BJ (cell line): ENCODE data around the gene TUBA8. TPM values are rescaled to one million over a fixed set of nuclear protein-coding genes. Genes with fewer than 3 reads are reported as not detected.
A peak's percentile ranks its signal among the peaks of the same experiment; 100 is the strongest.
"Not testable (repeated sequence)": the region's sequence is repeated elsewhere in the genome, so short reads cannot be mapped to it uniquely, and the experiment has no call there.

Experiments
- CTCF ChIA-PET: fragments of 350-600 bp; formaldehyde crosslinking; extraction: SDS; loops from one replicate; lab custom pipeline; 2021; ENCODE audit warnings: antibody characterized with exemption, inconsistent platforms; lab: Yijun Ruan, JAX
- POLR2A ChIA-PET: fragments of 300-600 bp; sonication (Branson Sonifier 250); formaldehyde crosslinking; extraction: SDS; loops from one replicate; lab custom pipeline; 2021; ENCODE audit warnings: antibody characterized with exemption; lab: Charles Lee
- DNase-seq: peaks from one replicate; pipeline ENCODE4 v3.0.0-alpha.2; 2011; ENCODE audit warnings: low read depth
- H3K27me3 ChIP-seq: 2 replicates; pipeline ENCODE4 v1.6.0; 2011; ENCODE audit warnings: low read length; ENCODE audit not compliant: control insufficient read depth, insufficient read depth
- H3K36me3 ChIP-seq: 2 replicates; pipeline ENCODE4 v1.5.1; 2011; ENCODE audit warnings: low read length; ENCODE audit not compliant: control insufficient read depth, insufficient read depth
- H3K4me3 ChIP-seq: 2 replicates; pipeline ENCODE4 v1.5.1; 2011; ENCODE audit warnings: low read depth, mild to moderate bottlenecking, control low read depth, low read length
- polyA plus RNA-seq: library from polyadenylated mRNA; depleted of rRNA; stranded (reverse); fragments of >200 nt; gene quantifications from 2 replicates; pipeline ENCODE4 v1.2.3, GENCODE V29; 2011
- TF ChIP-seq, protein P1 (sequence below): IDR thresholded peaks from 2 replicates; pipeline ENCODE4 v1.5.1; 2011; ENCODE audit warnings: low read depth, mild to moderate bottlenecking, control low read depth, inconsistent platforms, low read length, moderate library complexity; ENCODE audit not compliant: insufficient read depth

TUBA8 gene
- polyA plus RNA-seq, 1 experiment = 1.3 TPM

DNA sequence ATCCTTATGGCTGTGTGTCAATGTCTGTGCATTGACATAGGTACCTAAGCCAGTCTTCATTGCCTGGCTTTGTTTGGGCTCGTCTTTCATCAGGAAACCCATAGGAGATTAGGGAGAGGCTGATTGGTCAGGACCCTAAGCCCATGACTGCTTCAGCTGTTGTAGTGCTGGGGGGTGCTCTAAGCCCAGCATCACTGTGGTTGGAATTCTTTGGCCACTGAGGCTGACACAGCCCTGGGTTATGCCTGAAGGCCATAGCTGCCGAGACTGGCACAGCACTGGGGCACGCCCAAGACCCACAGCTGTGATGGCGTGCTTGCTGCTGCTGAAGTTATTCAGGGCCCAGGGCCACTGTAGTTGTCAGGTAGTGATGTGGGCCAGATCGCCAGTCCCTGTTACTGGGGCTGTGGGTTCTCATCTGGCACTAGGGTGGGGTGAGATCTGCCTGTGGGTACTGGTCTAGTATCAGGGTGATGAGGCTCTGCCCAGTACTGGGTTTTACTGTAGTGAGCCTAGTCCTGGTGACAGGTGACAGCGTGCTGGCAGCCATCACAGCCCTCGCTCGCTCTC lies 44.3 kb downstream of the TUBA8 start:
- TF ChIP-seq, protein P1, sequence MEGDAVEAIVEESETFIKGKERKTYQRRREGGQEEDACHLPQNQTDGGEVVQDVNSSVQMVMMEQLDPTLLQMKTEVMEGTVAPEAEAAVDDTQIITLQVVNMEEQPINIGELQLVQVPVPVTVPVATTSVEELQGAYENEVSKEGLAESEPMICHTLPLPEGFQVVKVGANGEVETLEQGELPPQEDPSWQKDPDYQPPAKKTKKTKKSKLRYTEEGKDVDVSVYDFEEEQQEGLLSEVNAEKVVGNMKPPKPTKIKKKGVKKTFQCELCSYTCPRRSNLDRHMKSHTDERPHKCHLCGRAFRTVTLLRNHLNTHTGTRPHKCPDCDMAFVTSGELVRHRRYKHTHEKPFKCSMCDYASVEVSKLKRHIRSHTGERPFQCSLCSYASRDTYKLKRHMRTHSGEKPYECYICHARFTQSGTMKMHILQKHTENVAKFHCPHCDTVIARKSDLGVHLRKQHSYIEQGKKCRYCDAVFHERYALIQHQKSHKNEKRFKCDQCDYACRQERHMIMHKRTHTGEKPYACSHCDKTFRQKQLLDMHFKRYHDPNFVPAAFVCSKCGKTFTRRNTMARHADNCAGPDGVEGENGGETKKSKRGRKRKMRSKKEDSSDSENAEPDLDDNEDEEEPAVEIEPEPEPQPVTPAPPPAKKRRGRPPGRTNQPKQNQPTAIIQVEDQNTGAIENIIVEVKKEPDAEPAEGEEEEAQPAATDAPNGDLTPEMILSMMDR = no peak
- POLR2A ChIA-PET = no interaction called here
- DNase-seq = no peak
- CTCF ChIA-PET = interaction anchor here (0.6 kb wide), 1 partner anchor 132 kb away, joined by 3 read pairs; no protein-coding TSS in a partner anchor
- no peaks in the 10 kb centered on the region for H3K36me3 ChIP-seq
- no peak overlapping the region for H3K4me3 ChIP-seq
- H3K27me3 ChIP-seq = no peaks in the 10 kb centered on the region

DNA sequence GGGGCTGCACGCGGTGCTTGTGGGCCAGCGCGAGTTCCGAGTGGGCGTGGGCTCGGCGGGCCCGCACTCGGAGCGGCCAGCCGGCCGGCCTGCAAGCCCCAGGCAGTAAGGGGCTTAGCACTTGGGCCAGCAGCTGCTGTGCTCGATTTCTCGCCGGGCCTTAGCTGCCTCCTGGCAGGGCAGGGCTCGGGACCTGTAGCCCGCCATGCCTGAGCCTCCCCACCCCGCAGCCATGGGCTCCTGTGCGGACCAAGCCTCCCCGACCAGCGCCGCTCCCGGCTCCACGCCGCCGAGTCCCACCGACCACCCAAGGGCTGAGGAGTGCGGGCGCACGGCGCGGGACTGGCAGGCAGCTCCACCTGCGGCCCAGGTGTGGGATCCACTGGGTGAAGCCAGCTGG lies 44.9 kb downstream of the TUBA8 start:
- H3K27me3 ChIP-seq, H3K4me3 ChIP-seq, H3K36me3 ChIP-seq, POLR2A ChIA-PET, DNase-seq: not testable (repeated sequence)
- CTCF ChIA-PET = interaction anchor here (0.6 kb wide), 1 partner anchor 132 kb away, joined by 3 read pairs; no protein-coding TSS in a partner anchor

DNA sequence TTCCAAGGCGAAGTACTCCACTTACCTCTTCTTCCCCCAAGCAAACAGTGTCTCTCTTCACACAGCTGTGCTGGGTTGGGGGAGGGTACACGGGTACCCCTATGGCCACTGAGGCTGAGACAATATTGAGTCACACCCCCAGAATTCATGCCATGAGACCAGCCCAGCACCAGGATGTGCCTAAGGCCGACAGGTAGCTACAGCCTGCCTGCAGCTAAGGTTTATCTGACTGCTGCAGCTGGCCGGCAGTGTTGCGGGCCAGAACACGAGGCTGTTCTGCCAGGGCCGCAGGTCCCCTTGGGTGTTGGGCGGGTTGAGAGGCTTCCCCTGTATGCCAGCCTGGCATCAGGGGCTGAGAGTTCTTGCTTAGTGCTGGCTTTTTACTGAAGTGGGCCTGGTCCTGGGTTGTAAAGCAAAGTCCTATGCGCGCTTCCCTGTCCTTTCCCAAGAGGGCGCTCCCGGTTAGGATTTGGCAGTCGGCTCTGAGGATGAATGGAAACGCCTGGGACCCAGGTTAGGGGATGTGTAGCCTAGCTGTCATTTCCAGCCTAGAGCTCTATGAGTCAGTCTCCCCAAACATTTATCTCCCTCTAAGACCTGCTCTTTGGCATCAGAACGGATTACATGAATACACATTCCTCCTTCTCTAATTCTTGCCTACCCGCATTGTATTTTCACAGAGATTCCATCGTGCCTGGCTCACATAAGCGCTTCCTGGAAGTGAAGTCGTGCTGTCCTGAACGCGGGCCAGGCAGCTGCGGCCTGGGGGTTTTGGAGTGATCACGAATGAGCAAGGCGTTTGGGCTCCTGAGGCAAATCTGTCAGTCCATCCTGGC lies 46.5 kb downstream of the TUBA8 start:
- CTCF ChIA-PET = interaction anchor here (0.6 to 1.8 kb wide), 9 partner anchors 11 to 523 kb away, joined by 3 to 6 read pairs (median 4); no protein-coding TSS in a partner anchor
- Histone ChIP-seq H3K4me3 (no peak overlapping the region), H3K36me3 (no peaks in the 10 kb centered on the region), H3K27me3 (no peaks in the 10 kb centered on the region)
- DNase-seq = peak; percentile 96
- TF ChIP-seq, protein P1 = peak; percentile 93
- POLR2A ChIA-PET = interaction anchor here (0.5 to 0.6 kb wide), 2 partner anchors 954 to 1099 kb away, joined by 3 to 4 read pairs; no protein-coding TSS in a partner anchor

DNA sequence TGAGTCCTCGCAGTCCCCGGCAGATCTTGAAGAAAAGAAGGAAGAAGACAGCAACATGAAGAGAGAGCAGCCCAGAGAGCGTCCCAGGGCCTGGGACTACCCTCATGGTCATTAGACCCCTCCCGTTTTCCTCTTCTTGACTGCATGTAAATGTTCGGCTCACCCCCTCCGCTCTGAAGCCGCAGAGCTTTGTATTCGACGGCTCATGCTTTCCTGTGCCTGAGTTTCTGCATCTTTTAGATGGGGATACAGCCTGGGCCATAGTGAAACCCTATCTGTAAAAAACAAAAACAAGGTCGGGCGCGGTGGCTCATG lies 47.1 kb downstream of the TUBA8 start:
- no peak for DNase-seq
- TF ChIP-seq, protein P1 = no peak
- H3K36me3 ChIP-seq = no peaks in the 10 kb centered on the region
- H3K27me3 ChIP-seq = no peaks in the 10 kb centered on the region
- POLR2A ChIA-PET = no interaction called here
- H3K4me3 ChIP-seq = no peak overlapping the region
- CTCF ChIA-PET = interaction anchor here (0.7 to 1.8 kb wide), 6 partner anchors 16 to 524 kb away, joined by 3 to 6 read pairs (median 4); no protein-coding TSS in a partner anchor

DNA sequence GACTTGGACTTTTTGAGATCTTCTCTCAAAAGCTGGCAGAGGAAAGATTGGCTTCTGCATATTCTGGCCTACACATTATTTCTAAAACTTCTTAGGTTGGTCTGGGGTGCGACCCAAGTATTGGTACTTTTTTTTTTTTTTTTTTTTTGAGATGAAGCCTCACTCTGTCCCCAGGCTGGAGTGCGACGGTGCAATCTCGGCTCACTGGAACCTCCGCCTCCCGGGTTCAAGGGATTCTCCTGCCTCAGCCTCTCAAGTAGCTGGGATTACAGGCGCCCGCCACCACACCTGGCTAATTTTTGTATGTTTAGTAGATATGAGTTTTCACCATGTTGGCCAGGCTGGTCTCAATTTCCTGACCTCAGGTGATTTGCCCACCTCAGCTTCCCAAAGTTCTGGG lies 50.0 kb downstream of the TUBA8 start:
- H3K36me3 ChIP-seq, H3K4me3 ChIP-seq, H3K27me3 ChIP-seq, CTCF ChIA-PET, POLR2A ChIA-PET, DNase-seq: not testable (repeated sequence)

DNA sequence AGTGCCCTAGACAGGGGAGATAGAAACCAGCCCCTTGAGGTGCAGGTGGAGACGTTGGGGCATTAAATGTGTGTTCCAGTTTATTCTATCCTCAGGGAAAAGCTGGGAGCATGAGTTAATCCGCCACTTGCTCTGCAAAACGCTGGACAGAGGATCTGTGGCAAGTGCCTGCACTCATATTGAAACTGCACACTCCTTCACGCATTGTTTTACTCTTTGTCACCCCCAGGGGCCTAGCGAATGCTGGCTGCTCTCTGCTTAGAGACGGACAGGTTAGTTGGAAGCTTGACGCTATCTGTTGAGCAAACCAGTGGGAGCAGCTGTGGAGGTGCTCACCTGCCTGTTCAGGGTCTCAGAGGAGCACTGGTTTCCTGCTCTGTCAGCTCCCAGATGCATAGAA lies 53.2 kb downstream of the TUBA8 start:
- H3K27me3 ChIP-seq, CTCF ChIA-PET, POLR2A ChIA-PET, H3K4me3 ChIP-seq, H3K36me3 ChIP-seq, DNase-seq: not testable (repeated sequence)

DNA sequence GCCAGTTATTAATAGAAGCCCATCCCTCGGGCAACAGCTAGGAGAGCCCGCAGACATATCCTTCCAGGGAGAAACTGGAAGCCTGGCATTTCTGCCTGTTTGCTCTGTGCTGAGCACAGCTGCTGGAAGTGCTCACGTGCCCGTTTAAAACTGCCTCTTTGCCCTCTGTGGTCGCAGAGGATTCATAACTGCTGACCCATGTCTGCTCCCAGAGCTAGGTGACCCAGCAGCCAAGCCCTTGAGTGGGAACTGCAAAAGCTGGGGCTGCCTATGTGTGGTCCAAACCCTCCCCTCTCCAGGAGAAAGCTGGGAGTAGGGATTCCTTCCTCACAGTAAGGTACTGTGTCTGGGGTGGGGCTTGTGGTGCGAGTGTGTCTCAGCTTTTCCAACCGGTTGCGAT lies 54.0 kb downstream of the TUBA8 start:
- H3K4me3 ChIP-seq, POLR2A ChIA-PET, CTCF ChIA-PET, H3K27me3 ChIP-seq, H3K36me3 ChIP-seq, DNase-seq: not testable (repeated sequence)

DNA sequence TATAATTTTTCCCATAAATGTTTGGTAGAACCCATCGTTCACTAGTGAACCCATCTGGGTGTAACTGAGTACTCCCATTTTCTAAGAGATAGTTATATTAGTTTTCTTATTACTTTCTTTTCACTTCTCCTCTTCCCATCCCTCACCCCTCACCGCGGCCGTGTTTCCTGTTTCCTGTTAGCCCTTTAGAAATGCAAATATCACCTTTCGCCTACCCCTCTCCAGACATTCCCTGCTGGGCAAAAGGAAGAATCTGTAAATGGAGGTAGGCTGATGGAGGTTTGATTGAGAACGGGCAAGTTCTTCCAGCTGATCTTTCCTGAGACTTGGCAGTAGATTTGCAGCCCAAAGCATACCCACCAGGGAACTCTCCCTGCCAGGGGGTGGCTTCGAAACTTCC lies 54.7 kb downstream of the TUBA8 start:
- H3K4me3 ChIP-seq, POLR2A ChIA-PET, H3K36me3 ChIP-seq, DNase-seq, H3K27me3 ChIP-seq, CTCF ChIA-PET: not testable (repeated sequence)

DNA sequence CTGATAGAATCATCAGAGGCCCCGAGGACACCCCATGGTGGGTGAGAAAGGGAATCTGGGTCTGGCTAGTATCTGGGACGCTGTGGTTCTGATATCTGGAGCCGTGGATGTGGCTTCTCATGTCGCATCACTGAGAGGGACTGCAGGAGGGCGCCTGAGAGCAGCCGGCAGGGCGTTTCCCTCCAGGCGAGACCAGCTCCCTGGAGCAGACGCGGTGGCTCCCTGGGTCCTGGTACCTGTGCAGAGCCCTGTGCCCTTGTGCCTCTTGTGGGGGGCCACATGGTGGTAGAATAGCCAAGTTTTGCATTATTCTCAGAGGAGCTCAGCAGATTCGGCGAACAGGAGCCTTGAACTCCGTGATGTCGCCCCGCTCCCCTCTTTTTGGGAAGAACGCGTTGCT lies 59.7 kb downstream of the TUBA8 start:
- DNase-seq, H3K4me3 ChIP-seq, H3K27me3 ChIP-seq, CTCF ChIA-PET, H3K36me3 ChIP-seq, POLR2A ChIA-PET: not testable (repeated sequence)

DNA sequence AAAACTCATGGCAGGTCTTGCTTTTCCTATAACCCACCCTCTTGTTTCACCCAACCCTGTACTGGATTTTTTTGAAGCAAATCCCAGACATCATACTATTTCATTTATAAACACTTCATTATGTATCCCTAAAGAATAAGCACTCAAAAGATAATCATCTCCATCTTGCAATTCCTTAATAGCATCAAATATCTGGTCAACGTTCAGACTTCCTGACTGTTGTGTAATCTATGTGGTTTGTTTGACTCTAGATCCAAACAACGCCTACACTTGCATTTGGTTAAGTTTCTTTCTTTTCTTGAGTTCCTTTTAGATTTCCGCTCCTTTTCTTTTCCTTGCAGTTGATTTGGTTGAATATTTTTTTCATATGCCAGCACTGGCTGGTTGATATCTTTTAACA lies 61.6 kb downstream of the TUBA8 start:
- H3K36me3 ChIP-seq, H3K27me3 ChIP-seq, DNase-seq, CTCF ChIA-PET, H3K4me3 ChIP-seq, POLR2A ChIA-PET: not testable (repeated sequence)
